IPS-15b (cell line): ENCODE results near the gene ZSWIM5.

Experiments used
- H3K27me3 ChIP-seq: one replicate; pipeline ENCODE4 v1.6.1; 2013; ENCODE audit warnings: low read length; ENCODE audit not compliant: control insufficient read depth, insufficient read depth
- H3K36me3 ChIP-seq: one replicate; pipeline ENCODE4 v1.6.1; 2013; ENCODE audit warnings: low read length; ENCODE audit not compliant: control insufficient read depth, insufficient read depth
- H3K4me1 ChIP-seq: one replicate; pipeline ENCODE4 v1.6.1; 2013; ENCODE audit warnings: mild to moderate bottlenecking, low read length; ENCODE audit not compliant: control insufficient read depth, insufficient read depth
- H3K4me3 ChIP-seq: one replicate; pipeline ENCODE4 v1.5.1; 2013; ENCODE audit warnings: low read depth, low read length
- H3K9ac ChIP-seq: one replicate; pipeline ENCODE4 v1.6.1; 2013; ENCODE audit warnings: low read depth, mild to moderate bottlenecking, low read length
- H3K9me3 ChIP-seq: one replicate; pipeline ENCODE4 v1.6.1; 2013; ENCODE audit warnings: mild to moderate bottlenecking, low read length; ENCODE audit not compliant: control insufficient read depth, insufficient read depth

The ZSWIM5 gene

GRCh38 chr1:45014321-45015028 is 191.9 kb downstream of the ZSWIM5 start:
- no peak overlapping the region for H3K4me3 ChIP-seq
- no peaks in the 10 kb centered on the region for H3K9me3 ChIP-seq
- H3K9ac ChIP-seq, result no peak overlapping the region
- H3K27me3 ChIP-seq, result no peaks in the 10 kb centered on the region
- no peaks in the 10 kb centered on the region for H3K36me3 ChIP-seq
- peaks cover 10% of the 10 kb centered on the region for H3K4me1 ChIP-seq

GRCh38 chr1:45013551-45014209 is 192.7 kb downstream of the ZSWIM5 start:
- H3K36me3 ChIP-seq, result no peaks in the 10 kb centered on the region
- H3K4me3 ChIP-seq, result no peak overlapping the region
- no peaks in the 10 kb centered on the region for H3K9me3 ChIP-seq
- no peak overlapping the region for H3K9ac ChIP-seq
- H3K27me3 ChIP-seq, result no peaks in the 10 kb centered on the region
- peaks cover 10% of the 10 kb centered on the region for H3K4me1 ChIP-seq

DNA sequence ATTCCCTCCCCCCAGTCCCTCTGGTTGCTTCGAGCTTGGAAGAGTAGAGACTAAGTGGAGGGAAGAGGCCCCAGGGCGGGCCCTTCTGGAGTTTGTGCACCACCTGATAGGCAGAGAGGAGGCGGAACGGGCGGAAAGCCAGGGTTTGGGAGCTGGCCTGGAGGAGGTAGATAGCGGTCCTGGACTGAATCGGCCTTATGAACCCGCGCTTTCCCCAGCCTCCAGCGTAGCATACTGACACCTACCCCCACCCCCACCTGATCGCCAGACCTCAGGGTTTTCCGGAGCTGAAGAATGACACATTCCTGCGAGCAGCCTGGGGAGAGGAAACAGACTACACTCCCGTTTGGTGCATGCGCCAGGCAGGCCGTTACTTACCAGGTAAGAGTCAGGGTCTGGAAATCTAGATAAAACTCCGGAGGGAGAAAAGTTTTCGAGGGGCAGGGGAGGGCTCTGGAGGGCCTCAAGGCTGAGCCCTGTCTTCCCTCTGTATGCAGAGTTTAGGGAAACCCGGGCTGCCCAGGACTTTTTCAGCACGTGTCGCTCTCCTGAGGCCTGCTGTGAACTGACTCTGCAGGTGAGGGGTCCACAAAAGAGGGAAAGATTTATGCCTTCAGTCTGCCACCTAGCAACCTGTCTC is 193.6 kb downstream of the ZSWIM5 start:
- Histone ChIP-seq H3K36me3 (peaks cover 5% of the 10 kb centered on the region), H3K4me1 (peaks cover 10% of the 10 kb centered on the region), H3K9ac (peak overlapping the region; percentile 48), H3K4me3 (peak overlapping the region; percentile 73), H3K9me3 (no peaks in the 10 kb centered on the region), H3K27me3 (no peaks in the 10 kb centered on the region)

GRCh38 chr1:45011837-45012638 is 194.4 kb downstream of the ZSWIM5 start, which contains the start of gene UROD:
UROD (plus strand) TSS chr1:45012254; CDS start chr1:45012266, 12 bp downstream.
- peaks cover 8% of the 10 kb centered on the region for H3K36me3 ChIP-seq
- H3K9me3 ChIP-seq, result no peaks in the 10 kb centered on the region
- H3K27me3 ChIP-seq, result no peaks in the 10 kb centered on the region
- H3K9ac ChIP-seq, result peak within 1 kb of the TSS; percentile 48
- H3K4me1 ChIP-seq, result peaks cover 10% of the 10 kb centered on the region
- H3K4me3 ChIP-seq, result peak within 1 kb of the TSS; percentile 81

DNA sequence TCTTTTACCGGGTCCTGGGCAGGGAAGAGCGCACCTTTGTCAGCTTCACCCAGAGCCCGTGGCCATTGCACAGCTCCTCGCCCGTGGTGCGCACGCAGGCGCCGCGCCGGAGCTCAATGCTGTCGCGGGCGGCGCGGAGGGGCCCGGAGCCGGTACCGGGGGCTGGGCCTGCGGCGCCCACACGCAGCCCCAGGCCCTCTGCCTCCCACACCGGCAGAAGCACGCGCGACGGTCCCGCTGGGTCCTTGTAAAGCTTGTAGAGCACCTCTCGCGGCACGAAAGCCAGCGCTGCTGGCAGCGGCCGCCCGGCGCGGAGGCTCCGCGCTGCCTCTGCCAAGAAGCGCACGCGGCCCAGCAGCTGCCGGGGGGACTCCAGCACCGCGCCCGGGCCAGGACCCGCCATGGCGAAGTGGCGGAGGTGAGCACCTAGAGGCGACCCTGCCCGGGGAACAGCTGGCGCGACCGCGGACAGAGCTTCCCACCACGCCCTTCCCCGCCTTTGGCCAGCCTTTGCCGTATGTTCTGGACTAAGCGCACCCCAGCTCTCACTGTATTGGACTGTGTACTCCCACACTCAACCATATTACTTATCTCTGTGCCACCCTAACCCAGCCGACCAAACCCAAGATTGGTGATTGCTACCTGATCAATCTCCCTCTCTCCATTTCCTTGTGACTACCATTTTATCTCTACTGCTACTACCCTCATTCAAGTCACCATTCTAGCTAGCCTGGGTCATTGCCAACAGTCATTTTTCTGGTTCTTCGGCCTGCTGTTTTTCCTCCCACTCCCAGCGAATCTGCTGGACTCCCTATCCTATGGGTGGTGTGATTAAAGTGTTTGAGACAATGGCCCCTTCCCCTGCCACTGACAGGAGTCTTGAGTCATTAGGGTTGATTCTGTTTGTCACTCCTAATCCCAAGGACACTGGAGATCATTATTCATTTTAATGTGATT is 195.3 kb downstream of the ZSWIM5 start, which contains the start of gene HECTD3:
Gene HECTD3, minus strand, starts transcription at position 470 of the 957 bp plus-strand sequence. Its CDS starts 67 bp downstream, at position 403.
- Histone ChIP-seq H3K9me3 (no peaks in the 10 kb centered on the region), H3K4me3 (peak within 1 kb of the TSS; percentile 81), H3K27me3 (no peaks in the 10 kb centered on the region), H3K4me1 (peaks cover 10% of the 10 kb centered on the region), H3K9ac (peak within 1 kb of the TSS; percentile 48), H3K36me3 (peaks cover 11% of the 10 kb centered on the region)

DNA sequence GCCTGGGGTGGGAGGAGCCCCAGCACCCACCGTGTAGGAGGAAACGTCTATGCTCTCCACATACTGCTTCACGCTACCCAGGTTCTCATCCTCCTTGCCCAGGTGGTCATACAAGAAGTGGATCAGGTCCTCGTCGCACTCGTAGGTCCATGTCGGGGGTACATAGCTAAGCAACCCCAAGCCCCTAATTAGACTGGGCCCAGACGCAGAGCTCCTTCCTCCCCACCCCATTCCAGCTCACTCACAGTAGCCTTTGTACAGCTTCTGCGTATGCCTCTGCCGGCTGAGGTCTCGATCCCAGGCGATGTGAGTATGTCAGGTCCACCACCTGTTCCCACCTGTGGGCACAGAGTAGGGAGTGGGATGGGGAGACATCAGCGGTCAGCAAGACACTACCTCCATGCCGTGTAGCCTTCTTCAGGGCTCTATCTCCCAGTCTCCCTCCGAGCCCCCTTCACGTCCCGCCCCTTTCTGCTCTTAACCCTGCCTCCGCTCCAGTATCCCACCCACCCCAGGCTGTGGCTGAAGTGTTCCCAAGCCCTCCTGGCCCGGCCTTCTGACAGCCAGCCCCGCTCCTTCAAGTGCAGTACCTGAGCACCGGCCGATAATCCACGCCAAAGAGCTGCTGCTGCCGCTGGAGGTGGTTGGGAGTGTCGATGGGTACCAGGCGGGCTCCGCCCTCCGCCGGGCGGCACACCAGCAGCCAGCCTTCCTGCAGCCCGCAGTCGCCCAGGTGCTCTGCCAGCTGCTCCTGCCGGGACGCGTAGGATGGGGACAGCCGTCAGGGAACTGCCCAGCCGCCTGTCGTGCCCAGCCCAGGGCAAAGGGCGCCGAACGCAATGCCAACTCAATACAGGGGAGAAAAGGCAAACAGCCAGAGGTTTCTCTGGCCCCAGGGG is 196.2 kb downstream of the ZSWIM5 start:
- H3K4me3 ChIP-seq, result peak overlapping the region; percentile 81
- no peaks in the 10 kb centered on the region for H3K27me3 ChIP-seq
- H3K9me3 ChIP-seq, result no peaks in the 10 kb centered on the region
- H3K4me1 ChIP-seq, result peaks cover 10% of the 10 kb centered on the region
- H3K9ac ChIP-seq, result no peak overlapping the region
- H3K36me3 ChIP-seq, result peaks cover 11% of the 10 kb centered on the region

DNA sequence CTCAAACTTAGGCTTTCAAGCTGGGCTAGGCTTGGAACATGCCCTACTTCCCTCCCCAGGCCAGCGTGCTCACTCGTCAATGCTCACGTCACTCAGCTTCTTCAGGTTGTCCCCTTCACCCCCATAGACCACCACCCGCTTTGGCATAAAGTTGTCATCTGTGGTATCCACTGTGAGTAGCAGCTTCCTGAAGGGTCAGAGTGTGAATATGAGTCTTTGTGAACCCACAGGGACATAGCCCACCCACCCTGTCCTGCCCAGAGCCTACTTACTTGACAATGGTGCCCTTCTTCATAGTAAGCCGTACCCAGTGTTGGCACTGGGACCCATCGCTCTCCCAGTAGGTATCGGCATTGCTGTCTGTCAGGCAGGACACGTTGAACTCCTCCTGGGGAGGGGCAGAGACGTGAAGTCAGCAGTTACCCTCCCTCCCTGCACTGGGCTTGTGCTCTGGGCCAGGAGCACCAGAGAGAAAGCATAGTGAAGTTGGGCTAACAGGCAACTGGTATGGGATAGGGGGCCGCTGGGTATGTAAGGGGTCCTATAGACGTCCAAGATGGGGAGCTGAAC is 197.0 kb downstream of the ZSWIM5 start:
- Histone ChIP-seq H3K9me3 (no peaks in the 10 kb centered on the region), H3K36me3 (peaks cover 15% of the 10 kb centered on the region), H3K4me1 (peaks cover 10% of the 10 kb centered on the region), H3K9ac (no peak overlapping the region), H3K27me3 (no peaks in the 10 kb centered on the region), H3K4me3 (no peak overlapping the region)

DNA sequence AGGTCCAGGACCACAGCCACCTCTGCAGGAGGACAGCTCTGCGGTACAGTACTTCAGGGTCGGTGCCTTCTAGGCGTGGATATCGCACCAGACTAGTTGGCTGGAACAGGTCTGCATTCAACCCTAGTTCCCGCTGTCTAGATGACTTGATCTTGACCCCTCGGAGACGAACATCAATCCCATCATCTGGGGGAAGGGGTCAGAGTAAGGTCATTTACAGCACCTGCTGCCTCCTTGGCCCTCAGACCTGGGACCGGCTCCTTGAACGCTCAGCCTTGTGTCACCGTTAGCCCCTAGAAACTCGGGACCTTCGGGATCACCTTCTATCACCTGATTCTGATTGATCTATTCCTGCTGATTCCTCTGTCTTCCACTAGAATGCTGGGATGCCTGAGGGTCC is 197.9 kb downstream of the ZSWIM5 start:
- H3K9ac ChIP-seq, result no peak overlapping the region
- peaks cover 10% of the 10 kb centered on the region for H3K4me1 ChIP-seq
- H3K36me3 ChIP-seq, result peaks cover 23% of the 10 kb centered on the region
- no peaks in the 10 kb centered on the region for H3K27me3 ChIP-seq
- no peaks in the 10 kb centered on the region for H3K9me3 ChIP-seq
- H3K4me3 ChIP-seq, result no peak overlapping the region

DNA sequence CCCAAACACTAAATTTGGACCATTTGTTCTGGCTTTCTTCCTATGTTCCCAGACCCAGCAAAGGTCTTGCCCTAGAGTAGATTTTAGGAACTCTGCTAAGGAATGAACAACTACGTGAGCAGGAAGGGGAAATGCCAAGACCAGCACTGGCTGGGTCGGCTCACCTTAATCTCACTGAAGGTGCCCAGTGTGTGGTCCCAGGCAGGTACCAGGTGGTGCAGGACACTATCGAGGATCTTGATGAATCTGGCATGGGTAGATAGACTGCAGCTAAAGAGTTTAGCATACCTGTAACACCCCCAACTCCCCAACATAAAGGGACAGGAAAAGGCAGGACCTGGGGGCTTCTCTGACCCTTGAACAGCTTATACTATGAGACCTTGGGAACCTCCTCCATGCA is 198.3 kb downstream of the ZSWIM5 start:
- Histone ChIP-seq H3K4me3 (no peak overlapping the region), H3K9ac (no peak overlapping the region), H3K36me3 (peaks cover 27% of the 10 kb centered on the region)

GRCh38 chr1:45007311-45007710 is 199.1 kb downstream of the ZSWIM5 start:
- Histone ChIP-seq H3K4me1 (peaks cover 6% of the 10 kb centered on the region), H3K9me3 (no peaks in the 10 kb centered on the region), H3K9ac (no peak overlapping the region), H3K4me3 (no peak overlapping the region), H3K36me3 (peaks cover 27% of the 10 kb centered on the region), H3K27me3 (no peaks in the 10 kb centered on the region)

More for the DNA sequence above, 198.3 kb downstream of the ZSWIM5 start:
- H3K4me1 ChIP-seq, result peaks cover 8% of the 10 kb centered on the region
- no peaks in the 10 kb centered on the region for H3K27me3 ChIP-seq
- H3K9me3 ChIP-seq, result no peaks in the 10 kb centered on the region
